ENCODE measurements around the gene IMMP2L.

GRCh38 chr7:111392294-111392693 is 170.0 kb downstream of the IMMP2L start:
- TF ChIP-seq RFX5 (IDR thresholded peaks at IDR 0.05) = no peak
- no peak for TF ChIP-seq CEBPB (IDR thresholded peaks at IDR 0.05)
- no peak for TF ChIP-seq EP300 (IDR thresholded peaks at IDR 0.05)
- no peak for TF ChIP-seq SMC3 (IDR thresholded peaks at IDR 0.05)
- TF ChIP-seq REST (IDR thresholded peaks at IDR 0.05) = no peak
- no peak for TF ChIP-seq POLR2AphosphoS2 (conservative IDR thresholded peaks at IDR 0.05; ENCODE audit: low read length)
- TF ChIP-seq CHD4 (IDR thresholded peaks at IDR 0.05; ENCODE audit: borderline replicate concordance) = no peak

Data from A549 (cell line).